IMR-90 (cell line): Measurements from ENCODE around the gene DUSP2. TPM values are rescaled to one million over a fixed set of nuclear protein-coding genes. Genes with fewer than 3 reads are reported as not detected.

Experiments used
- ATAC-seq: fragments of 200-7000 bp; cut with Tn5 transposase; 2 replicates; pipeline ENCODE4 v1.9.1; 2020; ENCODE audit warnings: low read depth, mild to moderate bottlenecking, moderate library complexity
- BruUV-seq: library from RNA; stranded (reverse); fragments of 400-500 nt; replicated peaks from 2 replicates; lab custom pipeline; 2021; lab: Mats Ljungman, UMichigan
- CTCF ChIA-PET: fragments of 300-600 bp; formaldehyde crosslinking; extraction: SDS; loops from one replicate; lab custom pipeline; 2021; ENCODE audit warnings: antibody characterized with exemption; lab: Yijun Ruan, JAX
- POLR2A ChIA-PET: fragments of 300-600 bp; sonication (Branson Sonifier 250); formaldehyde crosslinking; loops from one replicate; lab custom pipeline; 2022; ENCODE audit warnings: antibody characterized with exemption; ENCODE audit not compliant: unreplicated experiment; lab: Charles Lee
- DNase-seq: peaks from one replicate; pipeline ENCODE4 v3.0.0; 2013
- H2AFZ ChIP-seq: replicated peaks from 2 replicates; pipeline ENCODE3; 2013; ENCODE audit warnings: low read length, mild to moderate bottlenecking; ENCODE audit not compliant: poor library complexity
- H2AK5ac ChIP-seq: 2 replicates; pipeline ENCODE4 v1.6.1; 2013; ENCODE audit warnings: low read depth, low read length, inconsistent platforms
- H2AK9ac ChIP-seq: replicated peaks from 2 replicates; pipeline ENCODE3; 2013; ENCODE audit warnings: mild to moderate bottlenecking, low read depth, low read length, moderate library complexity; ENCODE audit not compliant: poor library complexity
- H2BK120ac ChIP-seq: 2 replicates; pipeline ENCODE4 v1.6.1; 2013; ENCODE audit warnings: low read depth, low read length, inconsistent platforms
- H2BK15ac ChIP-seq: 3 replicates; pipeline ENCODE4 v1.6.1; 2013; ENCODE audit warnings: low read depth, low read length, inconsistent platforms
- H2BK20ac ChIP-seq: 2 replicates; pipeline ENCODE4 v1.6.1; 2013; ENCODE audit warnings: low read depth, mild to moderate bottlenecking, inconsistent platforms, low read length, moderate library complexity
- H2BK5ac ChIP-seq: 2 replicates; pipeline ENCODE4 v1.6.1; 2013; ENCODE audit warnings: mild to moderate bottlenecking, low read depth, low read length, inconsistent platforms; ENCODE audit not compliant: poor library complexity, severe bottlenecking
- H3K14ac ChIP-seq: replicated peaks from 2 replicates; pipeline ENCODE4 v1.6.1; 2013; ENCODE audit warnings: low read depth, low read length, inconsistent platforms
- H3K18ac ChIP-seq: 2 replicates; pipeline ENCODE4 v1.6.1; 2013; ENCODE audit warnings: low read depth, low read length, control low read depth
- H3K23ac ChIP-seq: 2 replicates; pipeline ENCODE4 v1.6.1; 2013; ENCODE audit warnings: low read depth, low read length, inconsistent platforms
- H3K27ac ChIP-seq: 2 replicates; pipeline ENCODE4 v1.5.1; 2013; ENCODE audit warnings: mild to moderate bottlenecking, control low read depth, low read length; ENCODE audit not compliant: insufficient read depth
- H3K27me3 ChIP-seq: 2 replicates; pipeline ENCODE4 v1.6.1; 2013; ENCODE audit warnings: low read length; ENCODE audit not compliant: control insufficient read depth, insufficient read depth
- H3K36me3 ChIP-seq: 2 replicates; pipeline ENCODE4 v1.6.1; 2013; ENCODE audit warnings: low read length, mixed read lengths; ENCODE audit not compliant: control insufficient read depth, insufficient read depth
- H3K4ac ChIP-seq: 2 replicates; pipeline ENCODE4 v1.6.1; 2013; ENCODE audit warnings: low read depth, low read length, inconsistent platforms
- H3K4me1 ChIP-seq: 2 replicates; pipeline ENCODE4 v1.6.1; 2013; ENCODE audit warnings: low read length, mixed read lengths; ENCODE audit not compliant: control insufficient read depth, insufficient read depth
- H3K4me2 ChIP-seq: 2 replicates; pipeline ENCODE4 v1.6.1; 2013; ENCODE audit warnings: low read depth, mild to moderate bottlenecking, control low read depth, low read length, moderate library complexity
- H3K4me3 ChIP-seq: 2 replicates; pipeline ENCODE4 v1.5.1; 2013; ENCODE audit warnings: low read depth, mild to moderate bottlenecking, control low read depth, low read length, moderate library complexity; ENCODE audit not compliant: insufficient read depth
- H3K56ac ChIP-seq: 2 replicates; pipeline ENCODE4 v1.6.1; 2013; ENCODE audit warnings: low read length, inconsistent platforms; ENCODE audit not compliant: insufficient read depth; ENCODE audit errors: extremely low read depth
- H3K79me1 ChIP-seq, 2 experiments: 2 replicates each; pipeline ENCODE4 v1.6.1; 2013; ENCODE audit warnings: low read length in 2 of 2, inconsistent platforms in 1 of 2, low read depth in 1 of 2
- H3K9ac ChIP-seq: 2 replicates; pipeline ENCODE4 v1.6.1; 2013; ENCODE audit warnings: low read depth, low read length, control low read depth
- H3K9me1 ChIP-seq: 2 replicates; pipeline ENCODE4 v1.6.1; 2013; ENCODE audit warnings: low read length, inconsistent platforms; ENCODE audit not compliant: insufficient read depth
- H3K9me3 ChIP-seq: 2 replicates; pipeline ENCODE4 v1.6.1; 2013; ENCODE audit warnings: low read length; ENCODE audit not compliant: control insufficient read depth, insufficient read depth
- H4K20me1 ChIP-seq: 2 replicates; pipeline ENCODE4 v1.6.1; 2013; ENCODE audit warnings: low read length, inconsistent platforms; ENCODE audit not compliant: insufficient read depth
- H4K5ac ChIP-seq: 2 replicates; pipeline ENCODE4 v1.6.1; 2013; ENCODE audit warnings: mild to moderate bottlenecking, low read depth, low read length, control low read depth
- H4K8ac ChIP-seq, 2 experiments: 2 replicates each; pipeline ENCODE4 v1.6.1; 2013; ENCODE audit warnings: low read depth in 2 of 2, low read length in 2 of 2, control low read depth in 1 of 2, inconsistent platforms in 1 of 2
- H4K91ac ChIP-seq: 2 replicates; pipeline ENCODE4 v1.6.1; 2013; ENCODE audit warnings: low read depth, low read length, inconsistent platforms; ENCODE audit not compliant: insufficient read depth
- BHLHE40 ChIP-seq: fragments of 150-350 bp; IDR thresholded peaks from 2 replicates; pipeline ENCODE4 v1.6.1; 2016; ENCODE audit warnings: mild to moderate bottlenecking, low read depth, low read length
- CEBPB ChIP-seq: IDR thresholded peaks from 2 replicates; pipeline ENCODE4 v1.6.1; 2012; ENCODE audit warnings: low read depth, low read length, improper control_type of control experiment
- CHD1 ChIP-seq: IDR thresholded peaks from 2 replicates; pipeline ENCODE4 v1.6.1; 2012; ENCODE audit warnings: low read depth, low read length, improper control_type of control experiment
- FOS ChIP-seq: fragments of 150-350 bp; IDR thresholded peaks from 2 replicates; pipeline ENCODE4 v1.6.1; 2016; ENCODE audit warnings: low read depth, low read length
- MAFK ChIP-seq: IDR thresholded peaks from 2 replicates; pipeline ENCODE4 v1.6.1; 2012; ENCODE audit warnings: low read depth, low read length, improper control_type of control experiment
- MAZ ChIP-seq: IDR thresholded peaks from 2 replicates; pipeline ENCODE4 v1.6.1; 2012; ENCODE audit warnings: low read depth, mild to moderate bottlenecking, low read length, improper control_type of control experiment, moderate library complexity, borderline replicate concordance
- MXI1 ChIP-seq: IDR thresholded peaks from 2 replicates; pipeline ENCODE4 v1.6.1; 2012; ENCODE audit warnings: low read depth, mild to moderate bottlenecking, low read length, moderate library complexity, borderline replicate concordance
- NFE2L2 ChIP-seq: fragments of 150-350 bp; IDR thresholded peaks from 2 replicates; pipeline ENCODE4 v1.6.1; 2016; ENCODE audit warnings: low read depth, mild to moderate bottlenecking, low read length
- POLR2A ChIP-seq: IDR thresholded peaks from 2 replicates; pipeline ENCODE4 v1.6.1; 2012; ENCODE audit warnings: mild to moderate bottlenecking, low read depth, low read length
- RAD21 ChIP-seq: IDR thresholded peaks from 2 replicates; pipeline ENCODE4 v1.6.1; 2012; ENCODE audit warnings: low read length, improper control_type of control experiment
- RCOR1 ChIP-seq: IDR thresholded peaks from 2 replicates; pipeline ENCODE4 v1.6.1; 2012; ENCODE audit warnings: mild to moderate bottlenecking, low read length, improper control_type of control experiment; ENCODE audit not compliant: insufficient replicate concordance
- RFX5 ChIP-seq: IDR thresholded peaks from 2 replicates; pipeline ENCODE4 v1.8.0; 2012; ENCODE audit warnings: low read depth, mild to moderate bottlenecking, low read length, moderate library complexity
- SMC3 ChIP-seq: fragments of 150-350 bp; IDR thresholded peaks from 2 replicates; pipeline ENCODE4 v1.6.1; 2016; ENCODE audit warnings: low read depth, mild to moderate bottlenecking, antibody characterized with exemption, low read length, moderate library complexity
- WGBS, 2 experiments: methylation state at CpG; one replicate each; pipeline versions ENCODE4 v1.1.5 to v1.1.7; 2013; ENCODE audit warnings: missing lambda C conversion rate in 2 of 2; ENCODE audit not compliant: insufficient read length in 1 of 2; ENCODE audit errors: extremely low coverage in 2 of 2; 5-methylcytosine and 5-hydroxymethylcytosine counted together
- dilution Hi-C: fragments of 300-500 bp; cut with HindIII; formaldehyde crosslinking; loops from one replicate; pipeline ENCODE4 v1.14.3; 2018; ENCODE audit warnings: low sequenced_read_pairs; ENCODE audit not compliant: unreplicated experiment
- in situ Hi-C: fragments of 300-500 bp; cut with MboI; formaldehyde crosslinking; loops from 3 replicates; pipeline ENCODE4 v1.14.3; 2019; ENCODE audit warnings: low sequenced_read_pairs, inconsistent platforms, mixed read lengths
- intact Hi-C: fragments of 100-400 bp; cut with micrococcal nuclease; formaldehyde crosslinking; loops from 2 replicates; pipeline ENCODE4 v1.10.0; 2022
- polyA plus RNA-seq, 3 experiments: library from polyadenylated mRNA; depleted of rRNA; stranded (reverse); fragments of >200 nt; gene quantifications; 2 replicates each; pipeline ENCODE4 v1.2.3, GENCODE V29; 2012; ENCODE audit warnings: low replicate concordance in 1 of 3
- total RNA-seq: library from RNA; depleted of rRNA; stranded (reverse); fragments of >200 nt; gene quantifications from 2 replicates; pipeline ENCODE4 v1.2.3, GENCODE V29; 2012
- TF ChIP-seq, protein P1 (sequence below): fragments of 150-350 bp; IDR thresholded peaks from 2 replicates; pipeline ENCODE4 v1.6.1; 2017; ENCODE audit warnings: mild to moderate bottlenecking, antibody characterized with exemption, low read length, low read depth
- TF ChIP-seq, protein P2 (sequence below): fragments of 150-350 bp; IDR thresholded peaks from 2 replicates; pipeline ENCODE4 v1.6.1; 2016; ENCODE audit warnings: low read depth, mild to moderate bottlenecking, low read length, moderate library complexity, borderline replicate concordance

DUSP2 gene
- total and polyA plus RNA-seq, 2 of the 4 experiments (the other 2 are of a cell fraction) = 1.8 to 3.8 TPM

DNA sequence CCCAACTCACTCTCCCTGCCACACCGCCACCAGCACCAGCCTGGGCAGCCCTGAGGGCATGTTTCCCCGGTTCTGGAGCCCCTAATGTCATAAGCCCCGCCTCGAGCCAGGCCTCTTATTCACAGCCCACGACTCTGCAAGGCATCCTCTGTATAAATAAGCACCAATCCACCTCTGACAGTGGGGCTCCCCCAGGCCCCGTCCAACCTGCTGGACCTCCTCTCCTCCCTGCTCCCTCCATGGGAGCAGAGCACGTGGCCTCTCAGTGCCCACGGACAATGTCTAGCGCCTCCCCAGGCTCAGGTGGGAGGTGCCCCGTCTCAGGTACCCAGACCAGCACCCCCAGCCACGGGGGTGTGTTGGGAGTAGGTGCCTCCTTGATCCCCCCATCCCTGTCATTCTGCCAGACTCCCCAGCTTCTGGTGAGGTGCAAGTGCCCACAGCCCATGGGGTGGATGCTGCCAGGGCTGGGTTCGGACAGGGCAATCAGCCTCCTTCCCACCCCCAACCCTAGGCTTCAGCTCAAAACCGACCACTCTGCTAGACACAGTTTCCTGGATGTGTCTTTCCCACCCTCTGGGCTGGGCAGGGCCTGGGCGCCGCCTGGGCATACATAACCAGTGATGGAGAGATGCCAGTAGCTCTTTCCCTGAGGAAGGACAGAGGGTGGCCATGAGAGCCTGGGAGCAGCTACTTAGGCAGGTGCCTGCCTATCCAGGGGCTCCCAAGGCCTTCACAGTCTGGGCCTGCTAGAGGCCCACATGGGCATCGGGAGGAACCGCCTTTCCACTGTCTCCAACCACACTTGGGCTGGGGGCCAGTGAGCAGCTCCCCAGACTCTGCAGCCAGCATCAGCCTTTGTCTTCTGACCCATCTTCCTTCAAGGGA is 27.3 kb downstream of the DUSP2 start:
- WGBS, 2 experiments = 49% methylated on average over 5 of the region's 17 CpGs; no CpG with 5 or more reads in 1 of the 2 experiments
- Histone ChIP-seq H2AK9ac (peak overlapping the region; percentile 37), H4K8ac (no peak overlapping the region), H4K5ac (no peak overlapping the region), H2BK15ac (no peak overlapping the region), H4K91ac (no peak overlapping the region), H3K4ac (no peak overlapping the region), H3K79me1 (no peaks in the 10 kb centered on the region), H2AK5ac (no peak overlapping the region), H3K23ac (no peak overlapping the region), H3K4me2 (no peak overlapping the region), H2BK20ac (no peak overlapping the region), H2BK5ac (no peak overlapping the region), H3K27ac (no peak overlapping the region), H3K9ac (no peak overlapping the region), H3K36me3 (no peaks in the 10 kb centered on the region), H3K4me3 (no peak overlapping the region), H3K56ac (no peak overlapping the region), H3K18ac (no peak overlapping the region), H2AFZ (no peak overlapping the region), H2BK120ac (no peak overlapping the region), H4K20me1 (0 out of 2 replicates have a peak, but pooled peaks cover 4% of the 10 kb centered on the region), H3K9me3 (no peaks in the 10 kb centered on the region; the same call in 1 of the 2 replicates), H3K27me3 (peaks cover 87% of the 10 kb centered on the region), H3K9me1 (no peaks in the 10 kb centered on the region), H3K4me1 (peaks cover 2% of the 10 kb centered on the region; the same call in 1 of the 2 replicates), H3K14ac (no peak overlapping the region)
- no TSS peak for BruUV-seq
- dilution Hi-C loops (no loop called here), in situ Hi-C loops (loop anchor here (25.0 kb wide), 1 partner anchor 106 kb away; no protein-coding TSS in a partner anchor), intact Hi-C loops (no loop called here)
- DNase-seq = no peak
- ATAC-seq = no peak
- POLR2A ChIA-PET = no interaction called here
- CTCF ChIA-PET = interaction anchor here (0.7 to 1.7 kb wide), 4 partner anchors 9 to 56 kb away, joined by 3 to 5 read pairs (median 4); no protein-coding TSS in a partner anchor
- TF ChIP-seq CHD1 (no peak), CEBPB (no peak), SMC3 (no peak), MAFK (no peak), FOS (no peak), BHLHE40 (no peak), RCOR1 (no peak), RFX5 (no peak), POLR2A (no peak), RAD21 (no peak), MXI1 (no peak), NFE2L2 (no peak), MAZ (no peak)
- TF ChIP-seq, protein P1, sequence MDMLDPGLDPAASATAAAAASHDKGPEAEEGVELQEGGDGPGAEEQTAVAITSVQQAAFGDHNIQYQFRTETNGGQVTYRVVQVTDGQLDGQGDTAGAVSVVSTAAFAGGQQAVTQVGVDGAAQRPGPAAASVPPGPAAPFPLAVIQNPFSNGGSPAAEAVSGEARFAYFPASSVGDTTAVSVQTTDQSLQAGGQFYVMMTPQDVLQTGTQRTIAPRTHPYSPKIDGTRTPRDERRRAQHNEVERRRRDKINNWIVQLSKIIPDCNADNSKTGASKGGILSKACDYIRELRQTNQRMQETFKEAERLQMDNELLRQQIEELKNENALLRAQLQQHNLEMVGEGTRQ = no peak
- TF ChIP-seq, protein P2, sequence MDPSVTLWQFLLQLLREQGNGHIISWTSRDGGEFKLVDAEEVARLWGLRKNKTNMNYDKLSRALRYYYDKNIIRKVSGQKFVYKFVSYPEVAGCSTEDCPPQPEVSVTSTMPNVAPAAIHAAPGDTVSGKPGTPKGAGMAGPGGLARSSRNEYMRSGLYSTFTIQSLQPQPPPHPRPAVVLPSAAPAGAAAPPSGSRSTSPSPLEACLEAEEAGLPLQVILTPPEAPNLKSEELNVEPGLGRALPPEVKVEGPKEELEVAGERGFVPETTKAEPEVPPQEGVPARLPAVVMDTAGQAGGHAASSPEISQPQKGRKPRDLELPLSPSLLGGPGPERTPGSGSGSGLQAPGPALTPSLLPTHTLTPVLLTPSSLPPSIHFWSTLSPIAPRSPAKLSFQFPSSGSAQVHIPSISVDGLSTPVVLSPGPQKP = no peak
